GM12878 (cell line): Measurements from ENCODE around the gene VSX2. TPM values are rescaled to one million over a fixed set of nuclear protein-coding genes. Genes with fewer than 3 reads are reported as not detected.

Source experiments
- ATAC-seq: fragments of 200-7000 bp; cut with Tn5 transposase; 3 replicates; pipeline ENCODE4 v1.9.1; 2020; ENCODE audit warnings: mild to moderate bottlenecking, moderate library complexity
- BruUV-seq: library from RNA; stranded (reverse); fragments of 400-500 nt; replicated peaks from 2 replicates; lab custom pipeline; 2021; lab: Mats Ljungman, UMichigan
- CTCF ChIA-PET: fragments of 300-600 bp; sonication (Branson Sonifier 250); formaldehyde crosslinking; extraction: SDS; loops from one replicate; lab custom pipeline; 2021; ENCODE audit warnings: inconsistent platforms; lab: Yijun Ruan, JAX
- POLR2A ChIA-PET: fragments of 350-600 bp; formaldehyde crosslinking; extraction: SDS; loops from one replicate; lab custom pipeline; 2021; ENCODE audit warnings: inconsistent platforms; lab: Charles Lee
- RAD21 ChIA-PET: fragments of 300-600 bp; sonication (Branson Sonifier 250); formaldehyde crosslinking; loops from one replicate; lab custom pipeline; 2023; ENCODE audit warnings: antibody characterized with exemption; ENCODE audit not compliant: unreplicated experiment; lab: Charles Lee
- SMC1A ChIA-PET: fragments of 300-600 bp; sonication (Branson Sonifier 250); formaldehyde crosslinking; loops from one replicate; lab custom pipeline; 2023; ENCODE audit not compliant: unreplicated experiment, uncharacterized antibody; lab: Charles Lee
- DNase-seq: peaks from one replicate; pipeline ENCODE4 v3.0.0-alpha.2; 2011; ENCODE audit warnings: low read depth, low spot score
- FAIRE-seq: peaks from 3 replicates; lab custom pipeline; 2011; peaks lifted over from hg19 to GRCh38; lab: Jason Lieb, UNC
- H2AFZ ChIP-seq: 2 replicates; pipeline ENCODE4 v1.6.0; 2011; ENCODE audit warnings: low read depth, low read length, control low read depth; ENCODE audit not compliant: control insufficient read depth
- H3K27ac ChIP-seq: 2 replicates; pipeline ENCODE4 v1.5.1; 2011; ENCODE audit warnings: control low read depth; ENCODE audit not compliant: control insufficient read depth, insufficient read depth
- H3K27me3 ChIP-seq, 2 experiments: replicated peaks in 1 of 2; 2 replicates each; pipeline versions ENCODE4 v1.6.0 to v1.6.1; 2011; ENCODE audit warnings: low read length in 1 of 2; ENCODE audit not compliant: control insufficient read depth in 2 of 2, insufficient read depth in 2 of 2
- H3K36me3 ChIP-seq, 2 experiments: 2 replicates each; pipeline ENCODE4 v1.5.1; 2011; ENCODE audit warnings: low read length in 1 of 2; ENCODE audit not compliant: control insufficient read depth in 2 of 2, insufficient read depth in 2 of 2
- H3K4me1 ChIP-seq: 2 replicates; pipeline ENCODE4 v1.6.1; 2011; ENCODE audit warnings: mild to moderate bottlenecking, low read length, moderate library complexity, mixed read lengths; ENCODE audit not compliant: control insufficient read depth, insufficient read depth
- H3K4me2 ChIP-seq: 2 replicates; pipeline ENCODE4 v1.6.0; 2011; ENCODE audit warnings: control low read depth; ENCODE audit not compliant: control insufficient read depth, insufficient read depth
- H3K4me3 ChIP-seq: fragments of 200-600 bp; sonication (generic); 2 replicates; pipeline ENCODE4 v1.5.1; 2016
- H3K79me2 ChIP-seq: 2 replicates; pipeline ENCODE4 v1.6.0; 2011; ENCODE audit warnings: low read length; ENCODE audit not compliant: control insufficient read depth, insufficient read depth
- H3K9ac ChIP-seq: 2 replicates; pipeline ENCODE4 v1.8.0; 2011; ENCODE audit warnings: low read length, control low read depth, mixed read lengths; ENCODE audit not compliant: control insufficient read depth, insufficient read depth
- H3K9me3 ChIP-seq: replicated peaks from 3 replicates; pipeline ENCODE4 v1.5.1; 2011; ENCODE audit warnings: mild to moderate bottlenecking, low read length; ENCODE audit not compliant: control insufficient read depth, insufficient read depth
- H4K20me1 ChIP-seq: 2 replicates; pipeline ENCODE4 v1.6.0; 2011; ENCODE audit not compliant: control insufficient read depth, insufficient read depth
- EZH2 ChIP-seq: IDR thresholded peaks from 2 replicates; pipeline ENCODE4 v1.6.1; 2012; ENCODE audit warnings: low read depth, mild to moderate bottlenecking, control low read depth, inconsistent platforms, low read length, borderline replicate concordance; ENCODE audit not compliant: control insufficient read depth
- MXI1 ChIP-seq: fragments of 150-350 bp; IDR thresholded peaks from 2 replicates; pipeline ENCODE4 v1.6.1; 2011; ENCODE audit warnings: low read depth, mild to moderate bottlenecking, inconsistent platforms, low read length, improper control_type of control experiment
- NFYA ChIP-seq: IDR thresholded peaks from 2 replicates; pipeline ENCODE4 v1.6.1; 2011; ENCODE audit warnings: low read depth, mild to moderate bottlenecking, low read length, improper control_type of control experiment, borderline replicate concordance
- SUZ12 ChIP-seq: fragments of 200-600 bp; sonication (generic); IDR thresholded peaks from one replicate; pipeline ENCODE4 v1.6.1; 2018; ENCODE audit warnings: antibody characterized with exemption, mild to moderate bottlenecking; ENCODE audit not compliant: unreplicated experiment
- YBX1 ChIP-seq: fragments of 450-650 bp; IDR thresholded peaks from 2 replicates; pipeline ENCODE4 v1.6.1; 2016; ENCODE audit warnings: antibody characterized with exemption
- WGBS: methylation state at CpG from one replicate; pipeline ENCODE4 v1.1.6; 2016; ENCODE audit warnings: low lambda C conversion rate; ENCODE audit not compliant: insufficient replicate concordance, insufficient coverage; ENCODE audit errors: missing lambda C conversion rate; 5-methylcytosine and 5-hydroxymethylcytosine counted together
- in situ Hi-C: fragments of 300-500 bp; cut with MboI; formaldehyde crosslinking; loops from 9 replicates; pipeline ENCODE4 v1.14.3; 2018; ENCODE audit warnings: mixed read lengths
- intact Hi-C: fragments of 100-400 bp; cut with micrococcal nuclease; formaldehyde crosslinking; loops from one replicate; pipeline ENCODE4 v1.14.2; 2022; ENCODE audit not compliant: unreplicated experiment
- polyA plus RNA-seq, 11 experiments: library from polyadenylated mRNA; depleted of rRNA in 4 of 11; unstranded in 6 of 11; stranded (reverse) in 5 of 11; fragments of >200 nt; fragmentation: Nextera tagmentation in 4 of 11; fragmentation: Illumina TruSeq in 1 of 11; extraction: Ambion mirVana in 4 of 11; extraction: Trizol in 1 of 11; gene quantifications; 1 replicate in 1 of 11; 2 replicates in 10 of 11; pipeline versions ENCODE4 v1.2.1 to v1.2.3, GENCODE V29; 2011 to 2016; ENCODE audit warnings: inconsistent platforms in 2 of 11, missing spikeins in 2 of 11, low read depth in 1 of 11
- total RNA-seq, 4 experiments: library from RNA; depleted of rRNA in 3 of 4; stranded (reverse); fragments of >200 nt in 3 of 4; fragmentation: Illumina TruSeq in 1 of 4; extraction: Trizol in 1 of 4; gene quantifications; 2 replicates each; pipeline versions ENCODE4 v1.2.1 to v1.2.3, GENCODE V29; 2013 to 2021
- TF ChIP-seq, protein P1 (sequence below): fragments of 150-350 bp; IDR thresholded peaks from 2 replicates; pipeline ENCODE4 v1.6.1; 2014; ENCODE audit warnings: mild to moderate bottlenecking, low read depth, low read length
- TF ChIP-seq, protein P2 (sequence below): fragments of 450-650 bp; IDR thresholded peaks from 2 replicates; pipeline ENCODE4 v1.6.1; 2016; ENCODE audit warnings: mild to moderate bottlenecking
- TF ChIP-seq, protein P3 (sequence below): fragments of 450-650 bp; IDR thresholded peaks from 2 replicates; pipeline ENCODE4 v1.6.1; 2017; ENCODE audit warnings: antibody characterized with exemption, mild to moderate bottlenecking, moderate library complexity

VSX2 gene
- total and polyA plus RNA-seq, 10 of the 15 experiments (the other 5 are each of a cell fraction or from before 2014, with no cell fraction given), result 0.04 to 0.05 TPM; not detected in 8

DNA sequence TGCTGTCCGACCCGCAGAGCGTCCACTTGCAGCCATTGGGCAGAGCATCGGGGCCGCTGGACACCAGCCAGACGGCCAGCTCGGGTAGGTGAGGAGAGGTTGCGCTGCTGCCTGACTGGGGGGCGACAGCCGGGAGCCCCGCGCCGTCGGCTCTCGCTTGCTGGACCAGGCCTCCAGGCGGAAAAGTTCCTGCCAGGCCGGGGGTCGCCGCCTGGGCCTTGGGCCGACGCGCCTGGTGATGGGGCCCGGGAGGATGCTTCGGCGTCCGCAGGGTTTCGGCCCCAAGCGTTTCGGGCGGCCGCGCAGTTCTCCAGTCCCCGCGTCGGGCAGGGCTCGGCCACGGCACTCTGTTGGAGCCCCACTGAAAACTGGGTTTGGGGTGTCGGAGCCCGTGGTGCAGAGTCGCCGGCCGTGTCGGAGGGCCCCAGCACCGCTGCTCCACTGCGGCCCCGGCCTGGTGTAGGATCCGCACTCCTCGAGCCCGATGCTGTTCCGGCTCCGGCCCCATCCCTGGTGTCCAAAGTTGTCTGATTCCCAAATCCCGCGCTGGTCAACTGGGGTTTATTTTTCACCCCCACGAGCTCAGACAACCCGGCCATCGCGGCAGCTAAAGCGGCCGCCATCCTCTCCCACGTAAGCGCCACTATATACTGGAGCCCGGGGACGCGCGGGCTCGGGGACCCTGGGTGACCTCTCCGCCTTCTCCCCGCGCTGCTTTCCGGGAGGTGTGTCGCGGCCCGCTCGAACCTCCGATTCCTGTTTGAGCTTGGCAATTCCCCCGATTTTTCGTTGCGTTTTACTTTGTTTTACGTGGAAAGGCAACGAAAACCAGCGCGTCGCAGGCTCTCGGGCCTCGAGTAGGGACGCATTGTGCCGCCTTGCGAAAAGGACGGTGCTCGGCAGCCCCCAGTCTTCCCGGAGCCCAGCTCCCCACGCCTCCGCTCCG lies 872 bp downstream of the VSX2 start:
- no peak for DNase-seq
- POLR2A ChIA-PET, result interaction anchor here (1.0 kb wide), 1 partner anchor 221 kb away, joined by 3 read pairs; the partner anchor contains the start of genes BBOF1 and ENTPD5
- intact Hi-C loops, result no loop called here
- no TSS peak for BruUV-seq
- H2AFZ ChIP-seq, result no peak overlapping the region
- no peaks in the 10 kb centered on the region for H3K36me3 ChIP-seq
- H3K27ac ChIP-seq, result no peak overlapping the region
- SMC1A ChIA-PET, result no interaction called here
- RAD21 ChIA-PET, result no interaction called here
- TF ChIP-seq, protein P1, sequence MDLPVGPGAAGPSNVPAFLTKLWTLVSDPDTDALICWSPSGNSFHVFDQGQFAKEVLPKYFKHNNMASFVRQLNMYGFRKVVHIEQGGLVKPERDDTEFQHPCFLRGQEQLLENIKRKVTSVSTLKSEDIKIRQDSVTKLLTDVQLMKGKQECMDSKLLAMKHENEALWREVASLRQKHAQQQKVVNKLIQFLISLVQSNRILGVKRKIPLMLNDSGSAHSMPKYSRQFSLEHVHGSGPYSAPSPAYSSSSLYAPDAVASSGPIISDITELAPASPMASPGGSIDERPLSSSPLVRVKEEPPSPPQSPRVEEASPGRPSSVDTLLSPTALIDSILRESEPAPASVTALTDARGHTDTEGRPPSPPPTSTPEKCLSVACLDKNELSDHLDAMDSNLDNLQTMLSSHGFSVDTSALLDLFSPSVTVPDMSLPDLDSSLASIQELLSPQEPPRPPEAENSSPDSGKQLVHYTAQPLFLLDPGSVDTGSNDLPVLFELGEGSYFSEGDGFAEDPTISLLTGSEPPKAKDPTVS, result no peak
- TF ChIP-seq EZH2 (peak; percentile 65; the same call in 1 of the 2 replicates), YBX1 (no peak), MXI1 (no peak), NFYA (no peak), SUZ12 (peak; percentile 92)
- TF ChIP-seq, protein P2, sequence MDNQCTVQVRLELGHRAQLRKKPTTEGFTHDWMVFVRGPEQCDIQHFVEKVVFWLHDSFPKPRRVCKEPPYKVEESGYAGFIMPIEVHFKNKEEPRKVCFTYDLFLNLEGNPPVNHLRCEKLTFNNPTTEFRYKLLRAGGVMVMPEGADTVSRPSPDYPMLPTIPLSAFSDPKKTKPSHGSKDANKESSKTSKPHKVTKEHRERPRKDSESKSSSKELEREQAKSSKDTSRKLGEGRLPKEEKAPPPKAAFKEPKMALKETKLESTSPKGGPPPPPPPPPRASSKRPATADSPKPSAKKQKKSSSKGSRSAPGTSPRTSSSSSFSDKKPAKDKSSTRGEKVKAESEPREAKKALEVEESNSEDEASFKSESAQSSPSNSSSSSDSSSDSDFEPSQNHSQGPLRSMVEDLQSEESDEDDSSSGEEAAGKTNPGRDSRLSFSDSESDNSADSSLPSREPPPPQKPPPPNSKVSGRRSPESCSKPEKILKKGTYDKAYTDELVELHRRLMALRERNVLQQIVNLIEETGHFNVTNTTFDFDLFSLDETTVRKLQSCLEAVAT, result no peak
- TF ChIP-seq, protein P3, sequence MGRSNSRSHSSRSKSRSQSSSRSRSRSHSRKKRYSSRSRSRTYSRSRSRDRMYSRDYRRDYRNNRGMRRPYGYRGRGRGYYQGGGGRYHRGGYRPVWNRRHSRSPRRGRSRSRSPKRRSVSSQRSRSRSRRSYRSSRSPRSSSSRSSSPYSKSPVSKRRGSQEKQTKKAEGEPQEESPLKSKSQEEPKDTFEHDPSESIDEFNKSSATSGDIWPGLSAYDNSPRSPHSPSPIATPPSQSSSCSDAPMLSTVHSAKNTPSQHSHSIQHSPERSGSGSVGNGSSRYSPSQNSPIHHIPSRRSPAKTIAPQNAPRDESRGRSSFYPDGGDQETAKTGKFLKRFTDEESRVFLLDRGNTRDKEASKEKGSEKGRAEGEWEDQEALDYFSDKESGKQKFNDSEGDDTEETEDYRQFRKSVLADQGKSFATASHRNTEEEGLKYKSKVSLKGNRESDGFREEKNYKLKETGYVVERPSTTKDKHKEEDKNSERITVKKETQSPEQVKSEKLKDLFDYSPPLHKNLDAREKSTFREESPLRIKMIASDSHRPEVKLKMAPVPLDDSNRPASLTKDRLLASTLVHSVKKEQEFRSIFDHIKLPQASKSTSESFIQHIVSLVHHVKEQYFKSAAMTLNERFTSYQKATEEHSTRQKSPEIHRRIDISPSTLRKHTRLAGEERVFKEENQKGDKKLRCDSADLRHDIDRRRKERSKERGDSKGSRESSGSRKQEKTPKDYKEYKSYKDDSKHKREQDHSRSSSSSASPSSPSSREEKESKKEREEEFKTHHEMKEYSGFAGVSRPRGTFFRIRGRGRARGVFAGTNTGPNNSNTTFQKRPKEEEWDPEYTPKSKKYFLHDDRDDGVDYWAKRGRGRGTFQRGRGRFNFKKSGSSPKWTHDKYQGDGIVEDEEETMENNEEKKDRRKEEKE, result no peak
- no peaks in the 10 kb centered on the region for H3K79me2 ChIP-seq
- in situ Hi-C loops, result no loop called here
- WGBS, result 36% methylated on average over 94 of the region's 94 CpGs
- H3K9me3 ChIP-seq, result no peaks in the 10 kb centered on the region
- H3K4me2 ChIP-seq, result 0 out of 2 replicates have a peak overlapping the region, but pooled peaks have one; percentile 41
- H3K4me1 ChIP-seq, result no peaks in the 10 kb centered on the region
- CTCF ChIA-PET, result no interaction called here
- no peak for ATAC-seq
- H3K9ac ChIP-seq, result no peak overlapping the region
- H3K4me3 ChIP-seq, result no peak overlapping the region
- H3K27me3 ChIP-seq, result peaks cover 22 to 38% of the 10 kb centered on the region in 2 experiments
- no peaks in the 10 kb centered on the region for H4K20me1 ChIP-seq
- FAIRE-seq, result no peak
